SK-N-MC (cell line): ENCODE results near the gene CCDC116.

Source experiments
- EZH2 ChIP-seq: fragments of 200-600 bp; sonication (generic); IDR thresholded peaks from one replicate; pipeline ENCODE4 v1.6.1; 2017; ENCODE audit warnings: antibody characterized with exemption
- POLR2AphosphoS5 ChIP-seq: IDR thresholded peaks from 2 replicates; pipeline ENCODE4 v1.6.1; 2012; ENCODE audit warnings: mild to moderate bottlenecking, low read depth, low read length, borderline replicate concordance

DNA sequence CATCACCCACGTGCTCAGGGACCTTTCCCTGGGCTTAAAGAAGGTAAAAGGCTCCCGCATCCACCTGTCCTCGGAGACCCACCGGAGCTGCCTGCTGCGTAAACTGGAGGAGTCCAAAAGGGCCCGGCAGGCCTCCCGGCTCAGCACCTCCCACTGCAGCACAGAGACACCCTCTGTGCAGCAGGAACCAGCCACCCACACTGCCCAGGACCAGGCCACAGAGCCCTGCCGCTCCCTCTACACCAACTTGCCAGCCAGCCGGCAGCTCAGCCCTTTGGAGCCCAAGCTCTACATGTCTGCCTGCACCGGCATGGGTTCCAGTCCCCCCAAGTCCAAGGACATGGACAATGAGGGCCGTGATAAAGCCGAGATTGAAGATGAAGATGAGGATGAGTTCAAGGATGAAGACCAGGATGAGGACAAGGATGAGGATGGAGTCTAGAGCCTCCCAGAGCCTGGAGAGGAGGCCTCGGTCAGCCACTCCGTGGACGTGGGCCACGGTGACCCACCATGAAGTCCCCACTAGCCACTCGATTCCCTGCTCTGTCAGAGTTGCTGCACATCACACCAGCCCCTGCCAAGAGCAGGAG, 4.2 kb downstream of the CCDC116 start:
- TF ChIP-seq EZH2 (no peak), POLR2AphosphoS5 (no peak)
